Stimulated activated CD4-positive, alpha-beta T cell treated with anti-CD3 and anti-CD28 coated beads, Interleukin-12 subunit alpha, Interleukin-12 subunit beta, amount 100 ng/mL, for 48 hours (primary cell): Measurements from ENCODE around the gene CAMK1D.

ENCODE experiments used
- DNase-seq, 3 donors: peaks; one replicate each; pipeline ENCODE4 v3.0.0-alpha.2; 2020; ENCODE audit warnings: low read depth in 2 of 3, low spot score in 1 of 3

The CAMK1D gene

GRCh38 chr10:12684784-12685183 lies 335.4 kb downstream of the CAMK1D start:
- DNase-seq, result no peak

DNA sequence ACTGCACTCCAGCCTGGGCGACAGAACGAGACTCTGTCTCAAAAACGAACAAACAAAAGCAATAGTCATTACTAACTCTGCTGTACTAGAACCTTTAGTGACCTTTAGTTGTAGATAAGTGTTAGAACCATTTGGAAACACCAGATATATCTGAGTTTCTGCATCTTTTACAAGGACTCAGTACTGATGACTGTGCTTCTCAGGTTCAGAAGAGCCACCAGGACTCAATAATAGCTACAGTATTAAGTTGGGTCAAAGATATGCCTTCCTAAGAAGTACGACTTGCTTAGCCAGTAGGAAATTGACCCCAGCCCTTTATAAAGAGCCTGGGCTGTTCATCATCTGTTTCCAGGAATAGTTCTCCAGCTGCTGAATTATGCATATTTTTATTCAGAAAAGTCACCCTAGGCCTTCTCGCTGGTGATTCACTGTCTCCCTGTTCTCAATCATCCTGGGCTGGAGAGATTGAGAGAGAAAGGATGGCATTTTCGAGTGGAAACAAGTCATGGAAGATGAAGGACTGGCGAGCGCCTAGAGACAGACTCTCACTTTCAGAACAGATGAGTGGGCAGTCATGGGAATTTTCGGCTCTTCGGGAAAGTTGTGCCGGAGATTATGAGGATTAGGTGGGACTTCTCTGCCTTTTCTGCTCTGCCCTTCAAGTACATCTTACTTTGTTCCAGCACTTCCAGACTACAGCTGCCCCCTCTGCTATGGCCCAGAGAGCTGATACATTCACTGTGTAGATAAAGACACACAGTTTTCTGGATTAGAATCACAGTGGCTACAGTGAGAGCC lies 336.1 kb downstream of the CAMK1D start:
- no peak for DNase-seq

DNA sequence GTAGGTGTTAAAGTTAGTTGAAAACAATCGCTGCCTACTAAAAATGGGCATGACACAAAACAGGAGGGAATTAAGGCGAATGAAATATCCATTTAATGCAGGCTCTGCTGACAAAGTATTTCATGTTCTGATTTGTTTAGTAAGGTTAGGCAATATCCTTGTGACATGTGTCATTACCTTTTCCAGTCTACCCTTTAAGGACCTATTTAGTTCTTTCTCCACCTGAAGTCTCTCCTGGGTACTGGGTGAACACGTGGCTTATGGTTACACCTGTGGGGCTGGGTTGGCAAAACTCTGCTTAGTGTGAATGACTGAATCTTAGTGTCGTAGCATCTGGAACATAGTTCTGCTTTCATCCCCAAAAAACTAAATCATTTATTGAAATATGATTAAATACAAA lies 338.6 kb downstream of the CAMK1D start:
- DNase-seq, result no peak

- DNase-seq, result no peak
Measured at GRCh38 chr10:12689893-12690292, 340.5 kb downstream of the CAMK1D start.

DNA sequence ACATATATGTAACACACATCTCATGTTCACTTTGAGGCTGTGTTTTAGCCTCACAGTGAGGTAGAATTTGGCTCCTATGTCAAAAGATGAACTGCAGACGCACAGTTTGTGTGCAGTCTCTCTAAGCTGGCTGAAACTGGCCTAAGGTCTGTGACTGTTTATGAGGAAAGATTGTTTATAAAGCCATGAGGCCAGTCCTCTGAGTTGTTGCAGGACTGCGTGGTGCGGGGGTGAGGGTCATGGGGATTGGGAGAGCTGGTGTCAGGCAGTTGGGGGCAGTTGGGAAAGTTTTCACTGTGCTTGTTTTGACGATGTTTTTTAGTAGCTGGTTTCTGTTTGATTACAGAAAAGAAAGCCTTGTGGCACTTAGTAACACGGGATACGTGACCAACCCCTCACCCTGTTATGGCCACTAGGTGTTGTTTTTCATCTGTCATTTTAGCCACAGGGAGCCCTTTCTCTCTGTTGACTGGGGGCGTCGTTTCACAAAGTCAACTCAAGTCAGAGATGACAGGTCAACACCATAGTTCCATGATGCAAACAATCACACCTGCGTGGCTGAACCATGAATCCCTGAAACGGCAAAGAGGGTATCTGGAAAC lies 341.3 kb downstream of the CAMK1D start:
- no peak for DNase-seq

GRCh38 chr10:12691596-12691995 lies 342.2 kb downstream of the CAMK1D start:
- no peak for DNase-seq

- DNase-seq, result no peak
Measured at GRCh38 chr10:12697764-12698163, 348.4 kb downstream of the CAMK1D start.

- no peak for DNase-seq
Measured at GRCh38 chr10:12699258-12699700, 349.9 kb downstream of the CAMK1D start.

- DNase-seq, result no peak
Measured at GRCh38 chr10:12699781-12700556, 350.6 kb downstream of the CAMK1D start.

DNA sequence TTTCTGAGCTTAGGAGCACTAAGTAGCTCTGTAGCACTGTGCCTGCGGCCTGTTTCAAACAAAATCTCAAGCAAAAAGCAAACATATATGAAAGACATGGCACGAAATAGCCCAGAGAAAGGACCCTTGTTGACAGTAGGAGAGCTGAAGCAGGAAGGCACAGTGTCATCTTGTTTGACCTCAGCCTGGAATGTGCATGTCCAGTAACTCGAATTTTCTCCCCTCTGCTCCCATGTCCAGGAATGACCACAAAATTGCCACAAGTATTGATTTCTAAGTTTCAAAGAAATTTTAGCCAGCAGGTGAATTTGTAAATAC lies 351.2 kb downstream of the CAMK1D start:
- DNase-seq, result no peak

GRCh38 chr10:12701696-12702095 lies 352.3 kb downstream of the CAMK1D start:
- no peak for DNase-seq

GRCh38 chr10:12702215-12702770 lies 352.9 kb downstream of the CAMK1D start:
- DNase-seq, result no peak

DNA sequence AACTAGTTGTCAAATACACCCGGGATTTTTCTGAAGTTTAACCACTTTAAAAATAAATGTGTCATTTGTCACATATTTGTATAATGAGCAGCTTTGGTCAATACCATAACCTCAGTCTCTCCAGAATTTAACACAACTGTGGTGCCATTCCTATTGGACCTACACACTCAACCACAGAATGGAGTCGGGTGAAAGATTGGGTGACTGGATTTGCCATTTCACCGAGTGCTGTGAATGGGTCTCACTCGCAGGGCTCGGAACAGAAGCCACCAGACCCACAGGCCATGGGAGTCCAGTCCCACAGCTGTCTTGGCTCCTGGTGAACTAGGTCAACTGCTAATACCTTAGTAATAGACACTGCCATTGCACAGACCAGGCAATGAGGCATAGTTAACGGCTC lies 353.8 kb downstream of the CAMK1D start:
- no peak for DNase-seq

DNA sequence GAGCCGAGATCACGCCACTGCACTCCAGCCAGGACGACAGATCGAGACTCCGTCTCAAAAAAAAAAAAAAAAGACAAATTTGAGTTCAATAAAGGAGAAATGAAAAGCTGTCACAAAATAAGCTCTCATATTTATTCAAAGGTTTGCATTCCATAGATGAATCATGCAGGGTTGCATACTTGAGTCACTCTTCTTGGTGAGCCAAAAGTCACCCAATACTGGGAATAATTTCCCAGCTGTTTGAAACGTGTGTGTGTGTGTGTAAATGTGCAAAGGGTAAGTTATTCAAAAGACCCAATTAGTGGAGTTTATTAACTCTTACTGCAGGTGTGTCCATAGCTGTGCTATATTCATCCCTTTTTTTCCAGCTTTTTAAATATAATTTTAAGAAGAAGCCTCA lies 354.5 kb downstream of the CAMK1D start:
- no peak for DNase-seq

DNA sequence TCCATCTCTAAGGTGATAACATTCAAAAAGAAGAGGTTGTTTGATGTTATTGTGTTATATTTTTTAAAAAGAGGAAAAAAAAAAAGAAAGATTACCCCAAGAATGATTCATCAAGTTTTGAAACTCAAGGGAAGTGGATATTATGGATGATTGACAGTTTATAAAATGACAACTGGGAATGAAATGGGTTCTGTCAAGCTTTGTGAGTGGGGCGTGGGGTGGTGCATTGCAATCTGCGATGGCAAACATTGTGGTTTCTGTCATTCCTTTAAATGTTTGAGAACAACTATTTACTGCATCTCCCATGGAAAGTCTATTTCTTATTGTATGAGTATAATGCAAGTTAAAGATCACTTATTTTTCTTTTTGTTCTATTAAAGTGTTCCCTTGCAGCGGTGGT lies 355.1 kb downstream of the CAMK1D start:
- no peak for DNase-seq

- DNase-seq, result no peak
Measured at GRCh38 chr10:12705943-12706342, 356.6 kb downstream of the CAMK1D start.

GRCh38 chr10:12707461-12708185 lies 358.3 kb downstream of the CAMK1D start:
- peak in 1 of 3 donors; percentile 26 for DNase-seq

GRCh38 chr10:12709000-12709401 lies 359.7 kb downstream of the CAMK1D start:
- DNase-seq, result no peak

DNA sequence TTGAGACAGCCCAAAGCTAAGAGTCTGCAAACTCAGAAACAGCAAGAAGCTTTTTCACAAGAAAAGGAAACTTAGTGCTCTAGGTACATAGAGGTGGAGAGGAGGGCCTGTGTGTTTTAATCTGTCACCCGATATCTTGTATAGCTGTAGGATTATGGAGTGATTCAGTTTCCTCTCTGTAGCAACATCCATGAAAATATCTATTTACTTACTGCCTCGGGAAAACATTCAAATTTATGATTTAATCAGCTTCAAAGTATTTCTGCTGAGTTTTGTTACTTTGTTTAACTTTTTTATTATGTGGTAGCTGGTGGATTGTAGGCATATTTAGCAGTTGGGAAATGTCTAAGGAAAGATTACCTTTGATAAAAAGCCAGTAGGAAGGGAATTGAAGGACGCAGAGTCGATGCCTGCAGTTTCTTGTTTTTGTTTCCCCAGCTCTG lies 360.2 kb downstream of the CAMK1D start:
- no peak for DNase-seq

DNA sequence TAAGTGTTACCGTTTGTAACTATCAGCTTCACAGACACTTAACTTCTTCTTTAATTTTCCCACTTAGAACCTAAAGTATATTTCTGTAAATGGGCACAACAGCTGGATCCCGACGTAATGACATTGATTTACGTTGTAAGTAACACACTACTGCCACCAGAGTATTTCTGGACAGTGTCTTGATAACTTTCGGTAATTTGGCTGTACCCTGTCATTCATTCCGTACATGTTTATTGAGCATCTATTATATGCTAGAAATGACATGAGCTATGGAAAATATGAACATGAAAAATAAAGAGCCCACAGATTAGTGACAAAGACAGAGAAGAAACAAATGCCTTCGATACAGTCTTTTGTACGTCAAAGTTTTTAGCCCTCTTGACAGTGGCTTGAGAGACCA lies 360.8 kb downstream of the CAMK1D start:
- no peak for DNase-seq
